GM12801 (cell line): ENCODE results near the gene C16orf95.

ENCODE experiments used
- CTCF ChIP-seq: IDR thresholded peaks from one replicate; pipeline ENCODE4 v1.5.1; 2011; ENCODE audit warnings: control low read depth; ENCODE audit not compliant: insufficient read length; ENCODE audit errors: extremely low read depth

Gene C16orf95

GRCh38 chr16:87360862-87361610, 43.8 kb upstream of the C16orf95 start:
- TF ChIP-seq CTCF = no peak

- no peak for TF ChIP-seq CTCF
Observed at GRCh38 chr16:87359121-87359520, 41.9 kb upstream of the C16orf95 start.

GRCh38 chr16:87358696-87359095, 41.5 kb upstream of the C16orf95 start:
- no peak for TF ChIP-seq CTCF

- no peak for TF ChIP-seq CTCF
Observed at GRCh38 chr16:87358250-87358649, 41.1 kb upstream of the C16orf95 start.

GRCh38 chr16:87356491-87356853, 39.3 kb upstream of the C16orf95 start:
- TF ChIP-seq CTCF = no peak

GRCh38 chr16:87353613-87354012, 36.4 kb upstream of the C16orf95 start:
- TF ChIP-seq CTCF = no peak

- TF ChIP-seq CTCF = no peak
Observed at GRCh38 chr16:87352818-87353217, 35.6 kb upstream of the C16orf95 start.
